Panc1 (cell line): Measurements from ENCODE around the gene PSMD1. TPM values are rescaled to one million over a fixed set of nuclear protein-coding genes. Genes with fewer than 3 reads are reported as not detected.

Source experiments
- ATAC-seq: fragments of 200-7000 bp; cut with Tn5 transposase; 2 replicates; pipeline ENCODE4 v1.9.1; 2020; ENCODE audit warnings: mild to moderate bottlenecking, moderate library complexity
- BruUV-seq: library from RNA; stranded (reverse); fragments of 400-500 nt; replicated peaks from 2 replicates; lab custom pipeline; 2021; lab: Mats Ljungman, UMichigan
- CTCF ChIA-PET: fragments of 300-600 bp; sonication (Branson Sonifier 250); formaldehyde crosslinking; loops from one replicate; lab custom pipeline; 2022; ENCODE audit warnings: antibody characterized with exemption; lab: Charles Lee
- POLR2A ChIA-PET: fragments of 300-600 bp; sonication (Branson Sonifier 250); formaldehyde crosslinking; loops from one replicate; lab custom pipeline; 2022; ENCODE audit warnings: antibody characterized with exemption; lab: Charles Lee
- DNase-seq: peaks from one replicate; pipeline ENCODE4 v3.0.0-alpha.2; 2010; ENCODE audit warnings: low read depth, low spot score
- H3K27ac ChIP-seq: 2 replicates; pipeline ENCODE4 v1.5.1; 2011; ENCODE audit warnings: mild to moderate bottlenecking, low read length, inconsistent platforms
- H3K27me3 ChIP-seq: fragments of 200-500 bp; sonication (Bioruptor generic); 2 replicates; pipeline ENCODE4 v1.6.0; 2014; ENCODE audit warnings: low read length, inconsistent platforms; ENCODE audit not compliant: control insufficient read depth, insufficient read depth
- H3K36me3 ChIP-seq: fragments of 200-500 bp; sonication (Bioruptor generic); 2 replicates; pipeline ENCODE4 v1.5.1; 2014; ENCODE audit warnings: inconsistent platforms, mild to moderate bottlenecking, low read length, moderate library complexity; ENCODE audit not compliant: control insufficient read depth, insufficient read depth
- H3K4me1 ChIP-seq: 2 replicates; pipeline ENCODE4 v1.5.1; 2011; ENCODE audit warnings: inconsistent platforms, mild to moderate bottlenecking, low read length, moderate library complexity; ENCODE audit not compliant: control insufficient read depth, insufficient read depth
- H3K4me3 ChIP-seq, 2 experiments: 2 replicates each; pipeline ENCODE4 v1.5.1; 2011 to 2012; ENCODE audit warnings: low read depth in 2 of 2, low read length in 2 of 2, mild to moderate bottlenecking in 2 of 2, inconsistent platforms in 1 of 2, moderate library complexity in 1 of 2
- H3K9me3 ChIP-seq: fragments of 200-500 bp; sonication (Bioruptor generic); 2 replicates; pipeline ENCODE4 v1.5.1; 2014; ENCODE audit warnings: low read depth, mild to moderate bottlenecking, inconsistent platforms, low read length, moderate library complexity; ENCODE audit not compliant: control insufficient read depth, insufficient read depth
- POLR2AphosphoS5 ChIP-seq: IDR thresholded peaks from 2 replicates; pipeline ENCODE4 v1.6.1; 2012; ENCODE audit warnings: mild to moderate bottlenecking, low read depth, low read length, moderate library complexity
- SIN3A ChIP-seq: IDR thresholded peaks from 2 replicates; pipeline ENCODE4 v1.6.1; 2012; ENCODE audit warnings: low read depth, mild to moderate bottlenecking, low read length, moderate library complexity, borderline replicate concordance; ENCODE audit not compliant: insufficient read depth
- TCF7L2 ChIP-seq: IDR thresholded peaks from 2 replicates; pipeline ENCODE4 v1.6.1; 2011; ENCODE audit warnings: mild to moderate bottlenecking, low read depth, low read length, inconsistent platforms
- in situ Hi-C: cut with HindIII; loops from 2 replicates; pipeline ENCODE4 v1.10.0; 2016; ENCODE audit warnings: low sequenced_read_pairs, low pct_unique_long_range_greater_than_20kb
- intact Hi-C: fragments of 100-400 bp; cut with micrococcal nuclease; formaldehyde crosslinking; loops from one replicate; pipeline ENCODE4 v1.10.0; 2022; ENCODE audit not compliant: unreplicated experiment
- total RNA-seq: library from RNA; stranded (reverse); gene quantifications from one replicate; pipeline ENCODE4 v1.2.1, GENCODE V29; 2021; ENCODE audit not compliant: unreplicated experiment
- TF ChIP-seq, protein P1 (sequence below): fragments of 450-650 bp; IDR thresholded peaks from 2 replicates; pipeline ENCODE4 v1.5.1; 2017; ENCODE audit warnings: mild to moderate bottlenecking
- TF ChIP-seq, protein P2 (sequence below), 2 experiments: IDR thresholded peaks; 2 replicates each; pipeline ENCODE4 v1.6.1; 2011 to 2012; ENCODE audit warnings: low read depth in 2 of 2, control low read depth in 1 of 2, low read length in 1 of 2, mild to moderate bottlenecking in 1 of 2, moderate library complexity in 1 of 2; ENCODE audit not compliant: insufficient read depth in 1 of 2

The PSMD1 gene
- total RNA-seq, 1 experiment from 2014 or later: 146 TPM

DNA sequence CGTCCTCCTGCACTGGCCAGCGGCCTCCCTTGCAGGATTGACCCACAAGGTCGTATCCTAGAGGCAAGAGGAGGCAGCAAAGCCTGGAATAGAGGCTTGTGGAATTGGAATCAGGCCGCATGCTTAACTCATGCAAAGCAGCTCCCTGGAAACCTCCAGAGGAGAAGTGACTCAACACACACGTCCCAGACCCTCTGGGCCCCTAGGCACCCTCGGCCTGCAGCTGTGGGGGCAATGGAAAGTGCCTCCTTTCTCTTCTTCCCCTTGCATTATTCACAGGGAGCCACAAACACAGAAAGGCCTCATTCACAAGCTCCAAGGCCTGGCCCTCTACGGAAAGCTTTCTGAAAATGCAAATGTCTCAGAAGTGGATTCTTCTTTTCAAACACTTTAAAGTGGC, 41.2 kb upstream of the PSMD1 start:
- ATAC-seq (no peak), DNase-seq (no peak)
- no TSS peak for BruUV-seq
- no peaks in the 10 kb centered on the region for H3K9me3 ChIP-seq
- ChIA-PET CTCF (no interaction called here), POLR2A (no interaction called here)
- in situ Hi-C loops (no loop called here), intact Hi-C loops (no loop called here)
- TF ChIP-seq, protein P1, sequence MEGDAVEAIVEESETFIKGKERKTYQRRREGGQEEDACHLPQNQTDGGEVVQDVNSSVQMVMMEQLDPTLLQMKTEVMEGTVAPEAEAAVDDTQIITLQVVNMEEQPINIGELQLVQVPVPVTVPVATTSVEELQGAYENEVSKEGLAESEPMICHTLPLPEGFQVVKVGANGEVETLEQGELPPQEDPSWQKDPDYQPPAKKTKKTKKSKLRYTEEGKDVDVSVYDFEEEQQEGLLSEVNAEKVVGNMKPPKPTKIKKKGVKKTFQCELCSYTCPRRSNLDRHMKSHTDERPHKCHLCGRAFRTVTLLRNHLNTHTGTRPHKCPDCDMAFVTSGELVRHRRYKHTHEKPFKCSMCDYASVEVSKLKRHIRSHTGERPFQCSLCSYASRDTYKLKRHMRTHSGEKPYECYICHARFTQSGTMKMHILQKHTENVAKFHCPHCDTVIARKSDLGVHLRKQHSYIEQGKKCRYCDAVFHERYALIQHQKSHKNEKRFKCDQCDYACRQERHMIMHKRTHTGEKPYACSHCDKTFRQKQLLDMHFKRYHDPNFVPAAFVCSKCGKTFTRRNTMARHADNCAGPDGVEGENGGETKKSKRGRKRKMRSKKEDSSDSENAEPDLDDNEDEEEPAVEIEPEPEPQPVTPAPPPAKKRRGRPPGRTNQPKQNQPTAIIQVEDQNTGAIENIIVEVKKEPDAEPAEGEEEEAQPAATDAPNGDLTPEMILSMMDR: no peak
- no peak for TF ChIP-seq TCF7L2
- no peak for TF ChIP-seq SIN3A
- no peak for TF ChIP-seq POLR2AphosphoS5
- TF ChIP-seq, protein P2, sequence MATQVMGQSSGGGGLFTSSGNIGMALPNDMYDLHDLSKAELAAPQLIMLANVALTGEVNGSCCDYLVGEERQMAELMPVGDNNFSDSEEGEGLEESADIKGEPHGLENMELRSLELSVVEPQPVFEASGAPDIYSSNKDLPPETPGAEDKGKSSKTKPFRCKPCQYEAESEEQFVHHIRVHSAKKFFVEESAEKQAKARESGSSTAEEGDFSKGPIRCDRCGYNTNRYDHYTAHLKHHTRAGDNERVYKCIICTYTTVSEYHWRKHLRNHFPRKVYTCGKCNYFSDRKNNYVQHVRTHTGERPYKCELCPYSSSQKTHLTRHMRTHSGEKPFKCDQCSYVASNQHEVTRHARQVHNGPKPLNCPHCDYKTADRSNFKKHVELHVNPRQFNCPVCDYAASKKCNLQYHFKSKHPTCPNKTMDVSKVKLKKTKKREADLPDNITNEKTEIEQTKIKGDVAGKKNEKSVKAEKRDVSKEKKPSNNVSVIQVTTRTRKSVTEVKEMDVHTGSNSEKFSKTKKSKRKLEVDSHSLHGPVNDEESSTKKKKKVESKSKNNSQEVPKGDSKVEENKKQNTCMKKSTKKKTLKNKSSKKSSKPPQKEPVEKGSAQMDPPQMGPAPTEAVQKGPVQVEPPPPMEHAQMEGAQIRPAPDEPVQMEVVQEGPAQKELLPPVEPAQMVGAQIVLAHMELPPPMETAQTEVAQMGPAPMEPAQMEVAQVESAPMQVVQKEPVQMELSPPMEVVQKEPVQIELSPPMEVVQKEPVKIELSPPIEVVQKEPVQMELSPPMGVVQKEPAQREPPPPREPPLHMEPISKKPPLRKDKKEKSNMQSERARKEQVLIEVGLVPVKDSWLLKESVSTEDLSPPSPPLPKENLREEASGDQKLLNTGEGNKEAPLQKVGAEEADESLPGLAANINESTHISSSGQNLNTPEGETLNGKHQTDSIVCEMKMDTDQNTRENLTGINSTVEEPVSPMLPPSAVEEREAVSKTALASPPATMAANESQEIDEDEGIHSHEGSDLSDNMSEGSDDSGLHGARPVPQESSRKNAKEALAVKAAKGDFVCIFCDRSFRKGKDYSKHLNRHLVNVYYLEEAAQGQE (IDR thresholded peaks at IDR 0.05; ENCODE audit: insufficient read depth in 1 of 2, low read depth in 2 of 2, low read length in 1 of 2): no peak
- H3K36me3 ChIP-seq: no peaks in the 10 kb centered on the region
- no peaks in the 10 kb centered on the region for H3K27me3 ChIP-seq
- no peaks in the 10 kb centered on the region for H3K4me1 ChIP-seq
- no peak overlapping the region for H3K4me3 ChIP-seq
- no peak overlapping the region for H3K27ac ChIP-seq

DNA sequence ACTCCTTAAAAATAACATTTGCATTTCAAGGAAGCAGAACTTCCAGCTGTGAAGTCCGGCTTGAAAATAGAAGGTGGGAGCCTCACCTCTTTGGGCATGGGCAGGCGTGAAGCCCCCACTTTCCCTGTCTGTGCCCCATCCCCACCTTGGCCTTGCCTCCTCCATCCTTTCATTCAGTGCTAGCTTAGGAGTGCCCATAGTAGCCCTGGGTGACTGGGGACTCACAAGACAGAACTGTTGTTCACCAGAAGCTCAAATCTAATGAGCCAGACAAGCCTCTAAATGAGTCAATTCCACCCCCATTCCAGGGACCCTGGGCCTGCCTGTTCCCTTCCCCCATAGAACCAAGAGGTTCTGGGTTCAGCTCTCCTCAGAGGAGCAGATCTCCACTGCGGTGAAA, 40.7 kb upstream of the PSMD1 start:
- no peak overlapping the region for H3K4me3 ChIP-seq
- ChIA-PET CTCF (no interaction called here), POLR2A (no interaction called here)
- no peak overlapping the region for H3K27ac ChIP-seq
- in situ Hi-C loops (no loop called here), intact Hi-C loops (no loop called here)
- no peaks in the 10 kb centered on the region for H3K27me3 ChIP-seq
- TF ChIP-seq POLR2AphosphoS5 (no peak), SIN3A (no peak), TCF7L2 (no peak)
- TF ChIP-seq, protein P1: no peak
- TF ChIP-seq, protein P2 (IDR thresholded peaks at IDR 0.05; ENCODE audit: insufficient read depth in 1 of 2, low read depth in 2 of 2, low read length in 1 of 2): no peak
- BruUV-seq: no TSS peak
- no peaks in the 10 kb centered on the region for H3K36me3 ChIP-seq
- ATAC-seq (no peak), DNase-seq (no peak)
- no peaks in the 10 kb centered on the region for H3K4me1 ChIP-seq
- H3K9me3 ChIP-seq: no peaks in the 10 kb centered on the region
